Measurements from ENCODE around the gene SYMPK.

- no peak for TF ChIP-seq POLR2AphosphoS5 (IDR thresholded peaks at IDR 0.05; ENCODE audit: low read depth, low read length)
- no peak for TF ChIP-seq POLR2A (IDR thresholded peaks at IDR 0.05; ENCODE audit: low read depth, low read length)
- TF ChIP-seq TAF1 (IDR thresholded peaks at IDR 0.05; ENCODE audit: borderline replicate concordance, low read depth, low read length) = no peak
These were observed 15.3 kb downstream of the SYMPK start for GRCh38 chr19:45847663-45848062.

Data from GM12892 (cell line).